Activated CD8-positive, alpha-beta T cell treated with anti-CD3 and anti-CD28 coated beads, Interleukin-2, amount 10 ng/mL, durations not matched to agents 7 days and 5 days (primary cell): ENCODE results near the gene PPA1. TPM values are rescaled to one million over a fixed set of nuclear protein-coding genes. Genes with fewer than 3 reads are reported as not detected.

Experiments
- ATAC-seq: fragments of 150-1000 bp; cut with Tn5 transposase; one replicate; pipeline ENCODE4 v1.10.0; 2021; ENCODE audit warnings: moderate library complexity
- CTCF ChIA-PET: fragments of 350-600 bp; sonication (Branson Sonifier 250); formaldehyde crosslinking; loops from one replicate; lab custom pipeline; 2021; ENCODE audit warnings: antibody characterized with exemption; lab: Charles Lee
- POLR2A ChIA-PET: fragments of 350-600 bp; sonication (Branson Sonifier 250); formaldehyde crosslinking; loops from one replicate; lab custom pipeline; 2021; ENCODE audit warnings: antibody characterized with exemption; lab: Charles Lee
- DNase-seq: peaks from one replicate; pipeline ENCODE4 v3.0.0-alpha.2; 2020
- H3K27ac Mint-ChIP-seq: one replicate; pipeline ENCODE4 v1.8.0; 2021; ENCODE audit warnings: mild to moderate bottlenecking, mixed read lengths
- H3K27me3 Mint-ChIP-seq: one replicate; pipeline ENCODE4 v1.8.0; 2021; ENCODE audit warnings: low read depth, mixed read lengths
- H3K36me3 Mint-ChIP-seq: one replicate; pipeline ENCODE4 v1.8.0; 2021; ENCODE audit warnings: low read depth, mixed read lengths
- H3K4me1 Mint-ChIP-seq: one replicate; pipeline ENCODE4 v1.8.0; 2021; ENCODE audit warnings: low read depth, mixed read lengths
- H3K4me3 Mint-ChIP-seq: one replicate; pipeline ENCODE4 v1.8.0; 2021; ENCODE audit warnings: mild to moderate bottlenecking, mixed read lengths
- H3K9me3 Mint-ChIP-seq: one replicate; pipeline ENCODE4 v1.8.0; 2022; ENCODE audit warnings: mixed read lengths; ENCODE audit not compliant: insufficient read depth
- total RNA-seq, 2 experiments: library from RNA; stranded (reverse); gene quantifications; one replicate each; pipeline ENCODE4 v1.2.3, GENCODE V29; 2021

Gene PPA1
- total RNA-seq, 2 experiments from 2014 or later = 175 TPM

GRCh38 chr10:70206762-70207161, 26.5 kb downstream of the PPA1 start:
- H3K27me3 Mint-ChIP-seq = no peaks in the 10 kb centered on the region
- ATAC-seq = no peak
- no peak overlapping the region for H3K4me3 Mint-ChIP-seq
- peaks cover 42% of the 10 kb centered on the region for H3K36me3 Mint-ChIP-seq
- ChIA-PET POLR2A (interaction anchor here (0.7 kb wide), 1 partner anchor 9 kb away, joined by 4 read pairs; no protein-coding TSS in a partner anchor), CTCF (interaction anchor here (1.6 to 2.1 kb wide), 4 partner anchors 9 to 158 kb away, joined by 5 to 9 read pairs (median 6); partner anchors contain the start of gene TYSND1)
- H3K9me3 Mint-ChIP-seq = no peaks in the 10 kb centered on the region
- no peak overlapping the region for H3K27ac Mint-ChIP-seq
- no peak for DNase-seq
- H3K4me1 Mint-ChIP-seq = no peaks in the 10 kb centered on the region

- CTCF ChIA-PET = interaction anchor here (1.0 to 5.0 kb wide), 3 partner anchors 8 to 55 kb away, joined by 3 to 70 read pairs (median 15); partner anchors contain the start of gene TYSND1
- peaks cover 47% of the 10 kb centered on the region for H3K4me1 Mint-ChIP-seq
- H3K27me3 Mint-ChIP-seq = no peaks in the 10 kb centered on the region
- H3K9me3 Mint-ChIP-seq = no peaks in the 10 kb centered on the region
- H3K36me3 Mint-ChIP-seq = peaks cover 62% of the 10 kb centered on the region
- H3K4me3 Mint-ChIP-seq = no peak overlapping the region
- no peak overlapping the region for H3K27ac Mint-ChIP-seq
- POLR2A ChIA-PET = no interaction called here
- DNase-seq (no peak), ATAC-seq (no peak)
These were observed 32.1 kb downstream of the PPA1 start for GRCh38 chr10:70201105-70201504.

- DNase-seq = peak; percentile 38
- H3K4me3 Mint-ChIP-seq = no peak overlapping the region
- POLR2A ChIA-PET = interaction anchor here (0.6 to 0.9 kb wide), 2 partner anchors 41 to 52 kb away, joined by 3 read pairs; no protein-coding TSS in a partner anchor
These were observed 34.3 kb downstream of the PPA1 start for GRCh38 chr10:70198696-70199466.

GRCh38 chr10:70197235-70197945, 35.8 kb downstream of the PPA1 start:
- Mint-ChIP-seq H3K27me3 (no peaks in the 10 kb centered on the region), H3K4me1 (peaks cover 47% of the 10 kb centered on the region), H3K4me3 (peak overlapping the region; percentile 25), H3K9me3 (no peaks in the 10 kb centered on the region), H3K36me3 (peaks cover 49% of the 10 kb centered on the region), H3K27ac (peak overlapping the region; percentile 79)
- DNase-seq (peak; percentile 71), ATAC-seq (peak; percentile 79)
- ChIA-PET CTCF (interaction anchor here (0.6 to 5.0 kb wide), 10 partner anchors 10 to 167 kb away, joined by 3 to 70 read pairs (median 7); partner anchors contain the start of genes SAR1A and TYSND1), POLR2A (interaction anchor here (0.9 to 2.0 kb wide), 2 partner anchors 23 to 27 kb away, joined by 3 to 9 read pairs; partner anchors contain the start of gene SAR1A)

More at GRCh38 chr10:70198696-70199466, 34.3 kb downstream of the PPA1 start:
- Mint-ChIP-seq H3K27me3 (no peaks in the 10 kb centered on the region), H3K36me3 (peaks cover 54% of the 10 kb centered on the region), H3K27ac (no peak overlapping the region), H3K4me1 (peaks cover 47% of the 10 kb centered on the region), H3K9me3 (no peaks in the 10 kb centered on the region)
- CTCF ChIA-PET = interaction anchor here (2.0 to 5.0 kb wide), 9 partner anchors 8 to 165 kb away, joined by 4 to 70 read pairs (median 11); partner anchors contain the start of genes SAR1A and TYSND1
- ATAC-seq = no peak

- ChIA-PET CTCF (interaction anchor here (1.0 to 2.2 kb wide), 5 partner anchors 13 to 78 kb away, joined by 3 to 9 read pairs (median 4); partner anchors contain the start of gene TYSND1), POLR2A (interaction anchor here (1.3 kb wide), 1 partner anchor 23 kb away, joined by 7 read pairs; the partner anchor contains the start of gene SAR1A)
- Mint-ChIP-seq H3K36me3 (peaks cover 20% of the 10 kb centered on the region), H3K9me3 (no peaks in the 10 kb centered on the region), H3K4me3 (no peak overlapping the region), H3K27me3 (no peaks in the 10 kb centered on the region), H3K4me1 (peaks cover 27% of the 10 kb centered on the region), H3K27ac (no peak overlapping the region)
- no peak for ATAC-seq
- DNase-seq = no peak
These were observed 39.8 kb downstream of the PPA1 start for GRCh38 chr10:70193391-70193844.

- DNase-seq = no peak
- peaks cover 18% of the 10 kb centered on the region for H3K4me1 Mint-ChIP-seq
- peaks cover 11% of the 10 kb centered on the region for H3K36me3 Mint-ChIP-seq
- H3K9me3 Mint-ChIP-seq = no peaks in the 10 kb centered on the region
- H3K27me3 Mint-ChIP-seq = no peaks in the 10 kb centered on the region
- ChIA-PET POLR2A (interaction anchor here (1.3 kb wide), 1 partner anchor 22 kb away, joined by 7 read pairs; the partner anchor contains the start of gene SAR1A), CTCF (interaction anchor here (1.2 to 2.2 kb wide), 4 partner anchors 12 to 77 kb away, joined by 3 to 9 read pairs (median 4); partner anchors contain the start of gene TYSND1)
- H3K27ac Mint-ChIP-seq = no peak overlapping the region
- H3K4me3 Mint-ChIP-seq = no peak overlapping the region
- ATAC-seq = no peak
These were observed 40.8 kb downstream of the PPA1 start for GRCh38 chr10:70192326-70192968.

- no peak overlapping the region for H3K27ac Mint-ChIP-seq
- no peak overlapping the region for H3K4me3 Mint-ChIP-seq
- H3K27me3 Mint-ChIP-seq = no peaks in the 10 kb centered on the region
- ATAC-seq (no peak), DNase-seq (no peak)
- H3K36me3 Mint-ChIP-seq = peaks cover 6% of the 10 kb centered on the region
- POLR2A ChIA-PET = no interaction called here
- CTCF ChIA-PET = interaction anchor here (1.8 to 2.2 kb wide), 2 partner anchors 30 to 45 kb away, joined by 5 to 9 read pairs; partner anchors contain the start of gene TYSND1
- H3K4me1 Mint-ChIP-seq = peaks cover 13% of the 10 kb centered on the region
- no peaks in the 10 kb centered on the region for H3K9me3 Mint-ChIP-seq
These were observed 41.3 kb downstream of the PPA1 start for GRCh38 chr10:70191972-70192305.

GRCh38 chr10:70191161-70191971, 41.9 kb downstream of the PPA1 start:
- no peaks in the 10 kb centered on the region for H3K27me3 Mint-ChIP-seq
- no peak overlapping the region for H3K27ac Mint-ChIP-seq
- ATAC-seq = no peak
- CTCF ChIA-PET = interaction anchor here (0.9 to 2.2 kb wide), 3 partner anchors 30 to 45 kb away, joined by 4 to 9 read pairs (median 5); partner anchors contain the start of gene TYSND1
- DNase-seq = no peak
- no peak overlapping the region for H3K4me3 Mint-ChIP-seq
- H3K9me3 Mint-ChIP-seq = no peaks in the 10 kb centered on the region
- H3K4me1 Mint-ChIP-seq = peaks cover 8% of the 10 kb centered on the region
- H3K36me3 Mint-ChIP-seq = peaks cover 6% of the 10 kb centered on the region
- POLR2A ChIA-PET = no interaction called here

GRCh38 chr10:70190581-70190980, 42.6 kb downstream of the PPA1 start:
- no peaks in the 10 kb centered on the region for H3K9me3 Mint-ChIP-seq
- H3K27ac Mint-ChIP-seq = no peak overlapping the region
- no peak overlapping the region for H3K4me3 Mint-ChIP-seq
- CTCF ChIA-PET = interaction anchor here (0.9 kb wide), 1 partner anchor 44 kb away, joined by 4 read pairs; the partner anchor contains the start of gene TYSND1
- POLR2A ChIA-PET = no interaction called here
- H3K36me3 Mint-ChIP-seq = peaks cover 2% of the 10 kb centered on the region
- ATAC-seq (no peak), DNase-seq (no peak)
- H3K27me3 Mint-ChIP-seq = peaks cover under 1% of the 10 kb centered on the region
- peaks cover 5% of the 10 kb centered on the region for H3K4me1 Mint-ChIP-seq

GRCh38 chr10:70190102-70190501, 43.1 kb downstream of the PPA1 start:
- ChIA-PET POLR2A (no interaction called here), CTCF (interaction anchor here (0.9 kb wide), 1 partner anchor 44 kb away, joined by 4 read pairs; the partner anchor contains the start of gene TYSND1)
- no peaks in the 10 kb centered on the region for H3K9me3 Mint-ChIP-seq
- no peak overlapping the region for H3K4me3 Mint-ChIP-seq
- no peak overlapping the region for H3K27ac Mint-ChIP-seq
- DNase-seq = no peak
- H3K27me3 Mint-ChIP-seq = peaks cover 4% of the 10 kb centered on the region
- no peak for ATAC-seq
- H3K4me1 Mint-ChIP-seq = peaks cover 5% of the 10 kb centered on the region
- peaks cover under 1% of the 10 kb centered on the region for H3K36me3 Mint-ChIP-seq
